Measurements from ENCODE around the gene SOX6. TPM values are rescaled to one million over a fixed set of nuclear protein-coding genes. Genes with fewer than 3 reads are reported as not detected.

The SOX6 gene
- total and polyA plus RNA-seq, 9 donors = 10.9 to 26.5 (median 17.9) TPM

GRCh38 chr11:16095756-16096155 is 260.6 kb downstream of the SOX6 start:
- Histone ChIP-seq H3K4me1 (ENCODE audit: control insufficient read depth, insufficient read depth, low read length) (peaks cover 3% of the 10 kb centered on the region), H3K4me3 (ENCODE audit: low read length) (no peak overlapping the region), H3K9me3 (replicated peaks; ENCODE audit: control insufficient read depth, low read depth, low read length) (no peaks in the 10 kb centered on the region), H3K27ac (ENCODE audit: low read length) (no peak overlapping the region), H3K27me3 (ENCODE audit: control insufficient read depth, insufficient read depth, low read length) (no peaks in the 10 kb centered on the region), H3K36me3 (ENCODE audit: control insufficient read depth, insufficient read depth, low read length) (no peaks in the 10 kb centered on the region)
- no peak for DNase-seq
- WGBS (ENCODE audit: insufficient coverage) = no CpG with 5 or more reads among the region's 1 CpG

- H3K27ac ChIP-seq (ENCODE audit: low read length) = no peak overlapping the region
- H3K4me3 ChIP-seq (ENCODE audit: low read length) = no peak overlapping the region
- H3K27me3 ChIP-seq (ENCODE audit: control insufficient read depth, insufficient read depth, low read length) = no peaks in the 10 kb centered on the region
- H3K36me3 ChIP-seq (ENCODE audit: control insufficient read depth, insufficient read depth, low read length) = no peaks in the 10 kb centered on the region
- H3K4me1 ChIP-seq (ENCODE audit: control insufficient read depth, insufficient read depth, low read length) = peaks cover 3% of the 10 kb centered on the region
- no peaks in the 10 kb centered on the region for H3K9me3 ChIP-seq (replicated peaks; ENCODE audit: control insufficient read depth, low read depth, low read length)
- WGBS (ENCODE audit: insufficient coverage) = no CpG with 5 or more reads among the region's 3 CpGs
- DNase-seq = no peak
Observed at GRCh38 chr11:16093889-16094653, 262.3 kb downstream of the SOX6 start.

- no peak overlapping the region for H3K4me3 ChIP-seq (ENCODE audit: low read length)
- H3K27ac ChIP-seq (ENCODE audit: low read length) = no peak overlapping the region
- no peak for DNase-seq
- H3K36me3 ChIP-seq (ENCODE audit: control insufficient read depth, insufficient read depth, low read length) = no peaks in the 10 kb centered on the region
- H3K4me1 ChIP-seq (ENCODE audit: control insufficient read depth, insufficient read depth, low read length) = no peaks in the 10 kb centered on the region
- H3K27me3 ChIP-seq (ENCODE audit: control insufficient read depth, insufficient read depth, low read length) = no peaks in the 10 kb centered on the region
- H3K9me3 ChIP-seq (replicated peaks; ENCODE audit: control insufficient read depth, low read depth, low read length) = no peaks in the 10 kb centered on the region
- no CpG with 5 or more reads among the region's 1 CpG for WGBS (ENCODE audit: insufficient coverage)
Observed at GRCh38 chr11:16091862-16092261, 264.5 kb downstream of the SOX6 start.

GRCh38 chr11:16089481-16089880 is 266.9 kb downstream of the SOX6 start:
- no peak overlapping the region for H3K27ac ChIP-seq (ENCODE audit: low read length)

GRCh38 chr11:16088774-16089173 is 267.6 kb downstream of the SOX6 start:
- DNase-seq = no peak
- Histone ChIP-seq H3K36me3 (ENCODE audit: control insufficient read depth, insufficient read depth, low read length) (no peaks in the 10 kb centered on the region), H3K4me1 (ENCODE audit: control insufficient read depth, insufficient read depth, low read length) (no peaks in the 10 kb centered on the region), H3K27ac (ENCODE audit: low read length) (no peak overlapping the region), H3K9me3 (replicated peaks; ENCODE audit: control insufficient read depth, low read depth, low read length) (no peaks in the 10 kb centered on the region), H3K4me3 (ENCODE audit: low read length) (no peak overlapping the region), H3K27me3 (ENCODE audit: control insufficient read depth, insufficient read depth, low read length) (no peaks in the 10 kb centered on the region)
- no CpG with 5 or more reads among the region's 1 CpG for WGBS (ENCODE audit: insufficient coverage)

More at GRCh38 chr11:16089481-16089880, 266.9 kb downstream of the SOX6 start:
- no peak for DNase-seq
- H3K36me3 ChIP-seq (ENCODE audit: control insufficient read depth, insufficient read depth, low read length) = no peaks in the 10 kb centered on the region
- H3K4me1 ChIP-seq (ENCODE audit: control insufficient read depth, insufficient read depth, low read length) = no peaks in the 10 kb centered on the region
- no peaks in the 10 kb centered on the region for H3K27me3 ChIP-seq (ENCODE audit: control insufficient read depth, insufficient read depth, low read length)
- no CpG with 5 or more reads among the region's 1 CpG for WGBS (ENCODE audit: insufficient coverage)
- H3K4me3 ChIP-seq (ENCODE audit: low read length) = no peak overlapping the region
- H3K9me3 ChIP-seq (replicated peaks; ENCODE audit: control insufficient read depth, low read depth, low read length) = no peaks in the 10 kb centered on the region

GRCh38 chr11:16087886-16088285 is 268.5 kb downstream of the SOX6 start:
- Histone ChIP-seq H3K27ac (ENCODE audit: low read length) (no peak overlapping the region), H3K36me3 (ENCODE audit: control insufficient read depth, insufficient read depth, low read length) (no peaks in the 10 kb centered on the region), H3K4me3 (ENCODE audit: low read length) (no peak overlapping the region), H3K9me3 (replicated peaks; ENCODE audit: control insufficient read depth, low read depth, low read length) (no peaks in the 10 kb centered on the region), H3K27me3 (ENCODE audit: control insufficient read depth, insufficient read depth, low read length) (no peaks in the 10 kb centered on the region), H3K4me1 (ENCODE audit: control insufficient read depth, insufficient read depth, low read length) (no peaks in the 10 kb centered on the region)
- no peak for DNase-seq
- WGBS (ENCODE audit: insufficient coverage) = no CpG with 5 or more reads among the region's 2 CpGs

- Histone ChIP-seq H3K4me3 (ENCODE audit: low read length) (no peak overlapping the region), H3K4me1 (ENCODE audit: control insufficient read depth, insufficient read depth, low read length) (peaks cover 4% of the 10 kb centered on the region), H3K27me3 (ENCODE audit: control insufficient read depth, insufficient read depth, low read length) (no peaks in the 10 kb centered on the region), H3K36me3 (ENCODE audit: control insufficient read depth, insufficient read depth, low read length) (no peaks in the 10 kb centered on the region), H3K9me3 (replicated peaks; ENCODE audit: control insufficient read depth, low read depth, low read length) (no peaks in the 10 kb centered on the region), H3K27ac (ENCODE audit: low read length) (no peak overlapping the region)
- DNase-seq = no peak
- WGBS (ENCODE audit: insufficient coverage) = 48% methylated on average over 5 of the region's 7 CpGs
Observed at GRCh38 chr11:16086229-16086819, 270.0 kb downstream of the SOX6 start.

GRCh38 chr11:16082095-16083055 is 274.0 kb downstream of the SOX6 start:
- H3K27me3 ChIP-seq (ENCODE audit: control insufficient read depth, insufficient read depth, low read length) = no peaks in the 10 kb centered on the region
- WGBS (ENCODE audit: insufficient coverage) = 20% methylated on average over 1 of the region's 2 CpGs
- H3K4me3 ChIP-seq (ENCODE audit: low read length) = no peak overlapping the region
- H3K4me1 ChIP-seq (ENCODE audit: control insufficient read depth, insufficient read depth, low read length) = peaks cover 4% of the 10 kb centered on the region
- no peaks in the 10 kb centered on the region for H3K36me3 ChIP-seq (ENCODE audit: control insufficient read depth, insufficient read depth, low read length)
- peak overlapping the region; percentile 59 for H3K27ac ChIP-seq (ENCODE audit: low read length)
- DNase-seq = peak; percentile 90
- no peaks in the 10 kb centered on the region for H3K9me3 ChIP-seq (replicated peaks; ENCODE audit: control insufficient read depth, low read depth, low read length)

- peak; percentile 48 for DNase-seq
- Histone ChIP-seq H3K27me3 (ENCODE audit: control insufficient read depth, insufficient read depth, low read length) (no peaks in the 10 kb centered on the region), H3K4me3 (ENCODE audit: low read length) (no peak overlapping the region), H3K36me3 (ENCODE audit: control insufficient read depth, insufficient read depth, low read length) (no peaks in the 10 kb centered on the region), H3K9me3 (replicated peaks; ENCODE audit: control insufficient read depth, low read depth, low read length) (no peaks in the 10 kb centered on the region), H3K27ac (ENCODE audit: low read length) (peak overlapping the region; percentile 59), H3K4me1 (ENCODE audit: control insufficient read depth, insufficient read depth, low read length) (peaks cover 4% of the 10 kb centered on the region)
- no CpG with 5 or more reads among the region's 5 CpGs for WGBS (ENCODE audit: insufficient coverage)
Observed at GRCh38 chr11:16081382-16082094, 274.8 kb downstream of the SOX6 start.

Measured in muscle of leg (tissue), 11 donors.